SHP77 (cell line): ENCODE results near the gene HACD3.
"Not testable (repeated sequence)": the region's sequence is repeated elsewhere in the genome, so short reads cannot be mapped to it uniquely, and the experiment has no call there.

Source experiments
- DNase-seq, 2 experiments: peaks; one replicate each; lab custom pipeline; 2025; lab: John Stamatoyannopoulos, UW

Gene HACD3

GRCh38 chr15:65599677-65600076, 69.4 kb downstream of the HACD3 start:
- no peak for DNase-seq

- DNase-seq, result no peak
These were observed 72.9 kb downstream of the HACD3 start for GRCh38 chr15:65603134-65603533.

GRCh38 chr15:65603559-65603958, 73.3 kb downstream of the HACD3 start:
- DNase-seq, result no peak

DNA sequence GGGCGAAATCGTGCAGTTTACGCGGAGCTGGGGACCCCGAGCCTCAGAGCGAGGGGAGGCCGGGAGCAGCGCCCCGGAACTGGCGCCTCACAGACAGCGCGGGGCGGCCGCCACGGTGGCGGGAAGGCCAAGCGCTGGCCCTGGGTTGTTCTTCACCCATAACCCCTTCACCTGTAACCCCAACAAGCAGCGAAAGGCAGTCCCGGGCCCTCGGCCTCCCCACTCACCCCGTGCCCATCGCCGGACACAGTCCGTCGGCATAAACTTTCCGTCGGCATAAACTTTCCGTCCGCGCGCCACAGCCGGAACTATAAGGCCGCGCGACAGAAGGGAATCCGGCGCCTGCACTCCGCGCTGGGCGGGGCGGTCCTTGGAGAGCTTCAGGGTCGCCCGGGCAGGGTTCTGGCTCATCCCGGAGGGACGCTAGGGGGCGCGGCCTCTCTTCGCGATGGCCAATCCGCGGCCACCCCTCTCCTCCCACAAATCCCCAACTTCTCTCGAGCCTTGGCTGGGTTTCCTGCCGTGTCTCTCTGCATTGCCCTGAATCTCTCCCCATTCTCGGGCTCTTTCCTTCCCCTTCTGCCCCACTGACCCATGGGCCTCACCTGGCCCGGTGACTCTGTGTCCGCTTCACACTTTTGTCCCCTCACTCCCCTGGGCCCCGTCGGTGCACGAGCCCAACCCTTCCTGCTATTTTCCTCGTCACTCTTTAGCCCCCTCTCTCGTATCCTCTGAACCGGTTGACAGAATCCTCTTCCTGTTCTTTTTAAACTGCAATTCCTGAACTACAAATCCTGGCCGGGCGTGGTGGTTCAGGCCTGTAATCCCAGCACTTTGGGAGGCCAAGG, 80.8 kb downstream of the HACD3 start, which contains the start of gene INTS14:
Gene INTS14 (minus strand): TSS at position 261 of the 848 bp plus-strand sequence. CDS start 3,751 bp downstream, outside the sequence.
- peak; percentile 98 for DNase-seq

- DNase-seq, result peak; percentile 34 to 48
These were observed 81.8 kb downstream of the HACD3 start for GRCh38 chr15:65611888-65612615.

DNA sequence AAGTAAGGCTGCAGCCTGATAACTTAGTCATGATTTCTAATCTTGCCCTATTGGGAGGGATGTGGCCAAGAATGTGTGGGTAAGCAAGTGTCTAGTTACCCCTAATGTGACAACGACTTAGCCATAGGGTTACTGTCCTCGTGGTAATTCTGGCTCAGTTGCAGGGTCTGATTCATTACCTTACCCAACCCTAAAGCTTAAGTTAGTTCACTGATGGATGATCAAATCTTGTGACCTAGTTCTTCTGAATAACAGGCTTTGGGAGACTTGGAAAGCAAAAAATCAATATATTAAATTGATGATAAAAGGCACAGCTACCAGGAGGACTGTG, 82.3 kb downstream of the HACD3 start:
- no peak for DNase-seq

GRCh38 chr15:65612949-65613744, 82.9 kb downstream of the HACD3 start:
- DNase-seq, result no peak

DNA sequence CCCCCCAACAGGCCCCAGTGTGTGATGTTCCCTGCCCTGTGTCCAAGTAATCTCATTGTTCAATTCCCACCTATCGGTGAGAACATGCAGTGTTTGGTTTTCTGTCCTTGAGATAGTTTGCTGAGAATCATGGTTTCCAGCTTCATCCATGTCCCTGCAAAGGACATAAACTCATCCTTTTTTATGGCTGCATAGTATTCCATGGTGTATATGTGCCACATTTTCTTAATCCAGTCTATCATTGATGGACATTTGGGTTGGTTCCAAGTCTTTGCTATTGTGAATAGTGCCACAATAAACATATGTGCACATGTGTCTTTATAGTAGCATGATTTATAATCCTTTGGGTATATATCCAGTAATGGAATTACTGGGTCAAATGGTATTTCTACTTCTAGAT, 85.6 kb downstream of the HACD3 start:
- DNase-seq, result not testable (repeated sequence)

DNA sequence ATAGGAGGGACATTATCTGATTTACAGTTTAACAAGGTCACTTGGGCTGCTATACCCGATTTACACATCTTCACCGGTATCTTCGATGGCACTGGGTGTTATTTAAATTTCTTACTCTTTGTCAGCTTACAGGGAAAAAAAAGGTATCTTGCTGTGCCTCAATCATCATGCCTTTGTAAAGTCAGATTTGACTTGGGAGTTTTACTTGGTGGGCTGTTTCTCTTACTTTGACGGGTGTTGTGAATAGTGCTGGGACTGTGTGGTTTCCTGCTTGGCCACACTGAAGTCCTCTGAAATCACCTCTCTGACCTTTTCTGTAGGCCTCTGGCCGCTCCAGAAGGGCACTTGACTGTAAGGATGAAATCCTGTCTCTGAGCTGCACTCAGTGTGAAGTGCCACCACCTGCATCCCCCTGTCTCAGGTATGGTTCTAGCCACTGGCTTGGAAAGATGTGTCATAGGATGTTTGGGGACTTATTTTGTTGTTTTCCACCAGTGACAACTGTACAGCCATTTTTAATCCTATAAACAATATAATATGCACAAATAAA, 88.4 kb downstream of the HACD3 start:
- DNase-seq, result no peak

- no peak for DNase-seq
These were observed 89.5 kb downstream of the HACD3 start for GRCh38 chr15:65619626-65620290.

DNA sequence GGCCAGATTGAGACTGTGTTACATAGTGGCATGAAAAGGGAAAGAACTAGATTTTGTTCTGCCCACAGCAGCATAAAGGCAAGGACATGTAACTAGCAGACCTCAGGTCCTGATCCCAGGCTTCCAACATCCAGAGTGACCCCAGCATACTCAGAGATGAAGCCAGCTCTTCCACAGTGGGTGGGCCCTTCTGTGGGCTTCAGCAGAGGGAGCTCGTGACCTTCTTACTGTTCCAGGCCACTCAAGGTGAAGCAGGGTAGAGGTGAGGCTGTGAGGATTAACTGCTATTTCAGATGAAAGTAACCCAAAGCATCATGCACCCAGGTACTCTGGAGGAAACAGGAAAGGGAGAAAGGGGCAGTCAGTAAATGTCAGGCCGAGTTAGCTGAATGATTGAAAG, 90.6 kb downstream of the HACD3 start:
- no peak for DNase-seq

GRCh38 chr15:65621638-65622037, 91.4 kb downstream of the HACD3 start, which contains the start of gene SLC24A1:
TSS of gene SLC24A1 (plus strand) at chr15:65621938. CDS start at chr15:65624081, 2,143 bp downstream.
- no peak for DNase-seq

GRCh38 chr15:65623103-65623502, 92.8 kb downstream of the HACD3 start:
- no peak for DNase-seq

DNA sequence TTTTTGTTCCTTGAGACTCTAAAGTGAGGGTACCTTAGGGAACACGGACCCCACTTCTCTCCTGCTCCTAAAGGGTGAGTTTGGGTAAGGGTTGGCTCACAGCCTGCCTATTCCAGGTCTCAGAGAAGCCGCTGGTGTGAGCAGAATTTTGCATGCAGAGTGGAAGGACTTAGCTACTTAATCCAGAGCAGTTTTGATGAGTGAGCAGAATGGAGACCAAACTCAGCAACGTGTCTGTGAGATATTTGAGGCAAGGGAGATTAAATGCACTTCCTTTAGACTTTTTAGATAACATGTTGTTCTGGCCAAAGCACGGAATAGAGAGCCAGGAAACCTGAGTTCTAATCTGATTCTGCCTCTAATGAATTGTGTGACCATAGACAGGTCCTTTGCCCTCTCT, 96.6 kb downstream of the HACD3 start:
- DNase-seq, result no peak
